GM23338 (cell line): ENCODE results near the gene SBF2. TPM values are rescaled to one million over a fixed set of nuclear protein-coding genes. Genes with fewer than 3 reads are reported as not detected.

Experiments used
- ATAC-seq: fragments of 200-7000 bp; cut with Tn5 transposase; 3 replicates; pipeline ENCODE4 v1.9.1; 2020
- DNase-seq: peaks from one replicate; pipeline ENCODE4 v3.0.0-alpha.2; 2015; ENCODE audit warnings: low spot score
- H2AFZ ChIP-seq: fragments of 200-600 bp; sonication (generic); 2 replicates; pipeline ENCODE4 v1.8.0; 2016; ENCODE audit warnings: antibody characterized with exemption, mild to moderate bottlenecking, moderate library complexity
- H3F3A ChIP-seq: fragments of 200-600 bp; sonication (generic); replicated peaks from 2 replicates; pipeline ENCODE4 v1.8.0; 2017; ENCODE audit warnings: antibody characterized with exemption, mixed run types, low read depth
- H3K27ac ChIP-seq: fragments of 200-600 bp; sonication (generic); 2 replicates; pipeline ENCODE4 v1.6.1; 2016; ENCODE audit warnings: low read depth
- H3K27me3 ChIP-seq: fragments of 200-600 bp; sonication (generic); 2 replicates; pipeline ENCODE4 v1.8.0; 2016; ENCODE audit warnings: mild to moderate bottlenecking, mixed run types, moderate library complexity; ENCODE audit not compliant: insufficient read depth
- H3K36me3 ChIP-seq: fragments of 200-600 bp; sonication (generic); 2 replicates; pipeline ENCODE4 v1.8.0; 2016; ENCODE audit warnings: mild to moderate bottlenecking; ENCODE audit not compliant: insufficient read depth
- H3K4me1 ChIP-seq: fragments of 200-600 bp; sonication (generic); 2 replicates; pipeline ENCODE4 v1.8.0; 2016; ENCODE audit warnings: mild to moderate bottlenecking, moderate library complexity; ENCODE audit not compliant: insufficient read depth
- H3K4me2 ChIP-seq: fragments of 200-600 bp; sonication (generic); 2 replicates; pipeline ENCODE4 v1.7.1; 2017; ENCODE audit warnings: mixed run types
- H3K4me3 ChIP-seq: fragments of 200-600 bp; sonication (generic); 2 replicates; pipeline ENCODE4 v1.6.1; 2016; ENCODE audit warnings: mixed run types
- H3K79me2 ChIP-seq: fragments of 200-600 bp; sonication (generic); replicated peaks from 2 replicates; pipeline ENCODE4 v1.8.0; 2017; ENCODE audit warnings: mild to moderate bottlenecking; ENCODE audit not compliant: insufficient read depth
- H3K9me2 ChIP-seq: fragments of 200-600 bp; sonication (generic); 2 replicates; pipeline ENCODE4 v1.8.0; 2017; ENCODE audit not compliant: insufficient read depth
- H4K20me1 ChIP-seq: fragments of 200-600 bp; sonication (generic); replicated peaks from 2 replicates; pipeline ENCODE4 v1.8.0; 2017; ENCODE audit warnings: mild to moderate bottlenecking; ENCODE audit not compliant: insufficient read depth
- H3K27ac Mint-ChIP-seq: 2 replicates; pipeline ENCODE4 v1.8.0; 2020; ENCODE audit warnings: inconsistent platforms, mild to moderate bottlenecking, moderate library complexity, mixed read lengths
- H3K27me3 Mint-ChIP-seq: 3 replicates; pipeline ENCODE4 v1.8.0; 2022; ENCODE audit warnings: low read depth, mild to moderate bottlenecking, moderate library complexity, mixed read lengths, inconsistent platforms; ENCODE audit not compliant: insufficient read depth, poor library complexity
- H3K36me3 Mint-ChIP-seq: 3 replicates; pipeline ENCODE4 v1.8.0; 2021; ENCODE audit warnings: low read depth, mild to moderate bottlenecking, inconsistent platforms, moderate library complexity, mixed read lengths
- H3K4me1 Mint-ChIP-seq: 3 replicates; pipeline ENCODE4 v1.8.0; 2020; ENCODE audit warnings: mild to moderate bottlenecking, inconsistent platforms, mixed read lengths
- H3K4me3 Mint-ChIP-seq: 3 replicates; pipeline ENCODE4 v1.8.0; 2021; ENCODE audit warnings: moderate library complexity, mild to moderate bottlenecking, inconsistent platforms, mixed read lengths
- H3K9me3 Mint-ChIP-seq: 3 replicates; pipeline ENCODE4 v1.8.0; 2020; ENCODE audit warnings: moderate library complexity, mild to moderate bottlenecking, inconsistent platforms, mixed read lengths
- CREB1 ChIP-seq: fragments of 250-450 bp; sonication (Bioruptor Pico); IDR thresholded peaks from 2 replicates; pipeline ENCODE4 v1.5.0; 2020; ENCODE audit warnings: low read depth, mild to moderate bottlenecking, moderate library complexity
- EZH2 ChIP-seq: fragments of 200-600 bp; sonication (generic); IDR thresholded peaks from one replicate; pipeline ENCODE4 v1.8.0; 2017; ENCODE audit warnings: antibody characterized with exemption, mild to moderate bottlenecking, low read depth; ENCODE audit not compliant: unreplicated experiment
- EZH2phosphoT487 ChIP-seq: fragments of 200-600 bp; sonication (generic); IDR thresholded peaks from one replicate; pipeline ENCODE4 v1.8.1; 2018; ENCODE audit warnings: antibody characterized with exemption; ENCODE audit not compliant: unreplicated experiment
- JUNB ChIP-seq: IDR thresholded peaks from one replicate; pipeline ENCODE4 v1.6.1; 2016; ENCODE audit warnings: antibody characterized with exemption; ENCODE audit not compliant: unreplicated experiment
- NANOG ChIP-seq: IDR thresholded peaks from 2 replicates; pipeline ENCODE4 v1.6.1; 2016; ENCODE audit warnings: antibody characterized with exemption, borderline replicate concordance
- POLR2AphosphoS5 ChIP-seq: IDR thresholded peaks from 2 replicates; pipeline ENCODE4 v1.6.1; 2016; ENCODE audit warnings: antibody characterized with exemption, low read depth
- STAT1 ChIP-seq: IDR thresholded peaks from one replicate; pipeline ENCODE4 v1.6.1; 2016; ENCODE audit warnings: antibody characterized with exemption; ENCODE audit not compliant: unreplicated experiment
- ZNF114 ChIP-seq: fragments of 250-450 bp; sonication (Bioruptor Pico); IDR thresholded peaks from 2 replicates; pipeline ENCODE4 v1.5.0; 2020; ENCODE audit warnings: mild to moderate bottlenecking, moderate library complexity
- ZNF331 ChIP-seq: fragments of 250-450 bp; sonication (Bioruptor Pico); IDR thresholded peaks from 2 replicates; pipeline ENCODE4 v1.5.0; 2020; ENCODE audit warnings: low read depth, mild to moderate bottlenecking, moderate library complexity
- polyA plus RNA-seq: library from polyadenylated mRNA; unstranded; fragments of >200 nt; fragmentation: Nextera tagmentation; extraction: Ambion mirVana; gene quantifications from 2 replicates; pipeline ENCODE4 v1.2.1, GENCODE V29; 2016
- total RNA-seq: library from RNA; depleted of rRNA; stranded (reverse); fragments of >200 nt; shearing (Covaris generic); gene quantifications from 2 replicates; pipeline ENCODE4 v1.2.3, GENCODE V29; 2014
- TF ChIP-seq, protein P1 (sequence below), 2 experiments: fragments of 200-600 bp in 1 of 2; sonication (generic) in 1 of 2; conservative IDR thresholded peaks; 2 replicates each; pipeline versions ENCODE4 v1.5.1 to v1.6.1; 2016 to 2017; ENCODE audit warnings: antibody characterized with exemption in 2 of 2, low read depth in 2 of 2, mild to moderate bottlenecking in 2 of 2, moderate library complexity in 1 of 2
- TF ChIP-seq, protein P2 (sequence below): fragments of 250-450 bp; sonication (Bioruptor Pico); IDR thresholded peaks from 2 replicates; pipeline ENCODE4 v1.5.0; 2020; ENCODE audit warnings: mild to moderate bottlenecking, moderate library complexity
- TF ChIP-seq, protein P3 (sequence below): IDR thresholded peaks from one replicate; pipeline ENCODE4 v1.6.1; 2018; ENCODE audit warnings: antibody characterized with exemption; ENCODE audit not compliant: unreplicated experiment
- TF ChIP-seq, protein P4 (sequence below): IDR thresholded peaks from 2 replicates; pipeline ENCODE4 v1.6.1; 2016; ENCODE audit warnings: antibody characterized with exemption

Gene SBF2
- total and polyA plus RNA-seq, 2 experiments from 2014 or later: 25.6 to 53.5 TPM

DNA sequence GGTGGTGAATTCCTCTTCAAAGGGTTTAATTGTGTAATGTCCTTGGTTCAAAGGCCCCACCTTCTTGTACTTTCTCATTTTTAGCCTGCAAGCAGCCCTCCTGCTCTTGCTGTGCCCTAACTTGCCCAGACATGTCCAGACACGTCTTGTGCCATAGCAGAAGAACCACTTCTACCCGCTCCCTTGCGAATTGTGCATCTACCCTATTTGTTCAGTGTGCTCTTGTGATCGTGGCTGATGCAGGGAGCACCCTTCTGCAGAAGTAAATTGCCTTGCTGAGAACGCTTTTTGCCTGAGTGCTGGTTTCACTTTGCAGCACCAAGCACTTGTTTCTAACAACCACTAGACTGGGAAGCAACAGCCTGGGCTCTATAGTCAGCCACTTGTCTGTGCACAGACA is 249.4 kb downstream of the SBF2 start:
- Histone ChIP-seq H4K20me1 (no peaks in the 10 kb centered on the region), H3K27me3 (no peaks in the 10 kb centered on the region), H3K4me1 (no peaks in the 10 kb centered on the region), H3K27ac (no peak overlapping the region), H3K4me3 (no peak overlapping the region), H3K36me3 (peaks cover 16% of the 10 kb centered on the region; the same call in 1 of the 2 replicates), H3K79me2 (0 out of 2 replicates have a peak, but pooled peaks cover 6% of the 10 kb centered on the region), H3F3A (no peaks in the 10 kb centered on the region), H3K9me2 (no peaks in the 10 kb centered on the region), H3K4me2 (no peak overlapping the region), H2AFZ (no peak overlapping the region)
- no peak for TF ChIP-seq EZH2phosphoT487
- no peak for TF ChIP-seq POLR2AphosphoS5
- no peak for TF ChIP-seq ZNF114 (CRISPR knock-in tag)
- no peak for TF ChIP-seq JUNB
- TF ChIP-seq, protein P1, sequence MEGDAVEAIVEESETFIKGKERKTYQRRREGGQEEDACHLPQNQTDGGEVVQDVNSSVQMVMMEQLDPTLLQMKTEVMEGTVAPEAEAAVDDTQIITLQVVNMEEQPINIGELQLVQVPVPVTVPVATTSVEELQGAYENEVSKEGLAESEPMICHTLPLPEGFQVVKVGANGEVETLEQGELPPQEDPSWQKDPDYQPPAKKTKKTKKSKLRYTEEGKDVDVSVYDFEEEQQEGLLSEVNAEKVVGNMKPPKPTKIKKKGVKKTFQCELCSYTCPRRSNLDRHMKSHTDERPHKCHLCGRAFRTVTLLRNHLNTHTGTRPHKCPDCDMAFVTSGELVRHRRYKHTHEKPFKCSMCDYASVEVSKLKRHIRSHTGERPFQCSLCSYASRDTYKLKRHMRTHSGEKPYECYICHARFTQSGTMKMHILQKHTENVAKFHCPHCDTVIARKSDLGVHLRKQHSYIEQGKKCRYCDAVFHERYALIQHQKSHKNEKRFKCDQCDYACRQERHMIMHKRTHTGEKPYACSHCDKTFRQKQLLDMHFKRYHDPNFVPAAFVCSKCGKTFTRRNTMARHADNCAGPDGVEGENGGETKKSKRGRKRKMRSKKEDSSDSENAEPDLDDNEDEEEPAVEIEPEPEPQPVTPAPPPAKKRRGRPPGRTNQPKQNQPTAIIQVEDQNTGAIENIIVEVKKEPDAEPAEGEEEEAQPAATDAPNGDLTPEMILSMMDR (conservative IDR thresholded peaks at IDR 0.05; ENCODE audit: low read depth in 2 of 2): no peak
- TF ChIP-seq, protein P2, sequence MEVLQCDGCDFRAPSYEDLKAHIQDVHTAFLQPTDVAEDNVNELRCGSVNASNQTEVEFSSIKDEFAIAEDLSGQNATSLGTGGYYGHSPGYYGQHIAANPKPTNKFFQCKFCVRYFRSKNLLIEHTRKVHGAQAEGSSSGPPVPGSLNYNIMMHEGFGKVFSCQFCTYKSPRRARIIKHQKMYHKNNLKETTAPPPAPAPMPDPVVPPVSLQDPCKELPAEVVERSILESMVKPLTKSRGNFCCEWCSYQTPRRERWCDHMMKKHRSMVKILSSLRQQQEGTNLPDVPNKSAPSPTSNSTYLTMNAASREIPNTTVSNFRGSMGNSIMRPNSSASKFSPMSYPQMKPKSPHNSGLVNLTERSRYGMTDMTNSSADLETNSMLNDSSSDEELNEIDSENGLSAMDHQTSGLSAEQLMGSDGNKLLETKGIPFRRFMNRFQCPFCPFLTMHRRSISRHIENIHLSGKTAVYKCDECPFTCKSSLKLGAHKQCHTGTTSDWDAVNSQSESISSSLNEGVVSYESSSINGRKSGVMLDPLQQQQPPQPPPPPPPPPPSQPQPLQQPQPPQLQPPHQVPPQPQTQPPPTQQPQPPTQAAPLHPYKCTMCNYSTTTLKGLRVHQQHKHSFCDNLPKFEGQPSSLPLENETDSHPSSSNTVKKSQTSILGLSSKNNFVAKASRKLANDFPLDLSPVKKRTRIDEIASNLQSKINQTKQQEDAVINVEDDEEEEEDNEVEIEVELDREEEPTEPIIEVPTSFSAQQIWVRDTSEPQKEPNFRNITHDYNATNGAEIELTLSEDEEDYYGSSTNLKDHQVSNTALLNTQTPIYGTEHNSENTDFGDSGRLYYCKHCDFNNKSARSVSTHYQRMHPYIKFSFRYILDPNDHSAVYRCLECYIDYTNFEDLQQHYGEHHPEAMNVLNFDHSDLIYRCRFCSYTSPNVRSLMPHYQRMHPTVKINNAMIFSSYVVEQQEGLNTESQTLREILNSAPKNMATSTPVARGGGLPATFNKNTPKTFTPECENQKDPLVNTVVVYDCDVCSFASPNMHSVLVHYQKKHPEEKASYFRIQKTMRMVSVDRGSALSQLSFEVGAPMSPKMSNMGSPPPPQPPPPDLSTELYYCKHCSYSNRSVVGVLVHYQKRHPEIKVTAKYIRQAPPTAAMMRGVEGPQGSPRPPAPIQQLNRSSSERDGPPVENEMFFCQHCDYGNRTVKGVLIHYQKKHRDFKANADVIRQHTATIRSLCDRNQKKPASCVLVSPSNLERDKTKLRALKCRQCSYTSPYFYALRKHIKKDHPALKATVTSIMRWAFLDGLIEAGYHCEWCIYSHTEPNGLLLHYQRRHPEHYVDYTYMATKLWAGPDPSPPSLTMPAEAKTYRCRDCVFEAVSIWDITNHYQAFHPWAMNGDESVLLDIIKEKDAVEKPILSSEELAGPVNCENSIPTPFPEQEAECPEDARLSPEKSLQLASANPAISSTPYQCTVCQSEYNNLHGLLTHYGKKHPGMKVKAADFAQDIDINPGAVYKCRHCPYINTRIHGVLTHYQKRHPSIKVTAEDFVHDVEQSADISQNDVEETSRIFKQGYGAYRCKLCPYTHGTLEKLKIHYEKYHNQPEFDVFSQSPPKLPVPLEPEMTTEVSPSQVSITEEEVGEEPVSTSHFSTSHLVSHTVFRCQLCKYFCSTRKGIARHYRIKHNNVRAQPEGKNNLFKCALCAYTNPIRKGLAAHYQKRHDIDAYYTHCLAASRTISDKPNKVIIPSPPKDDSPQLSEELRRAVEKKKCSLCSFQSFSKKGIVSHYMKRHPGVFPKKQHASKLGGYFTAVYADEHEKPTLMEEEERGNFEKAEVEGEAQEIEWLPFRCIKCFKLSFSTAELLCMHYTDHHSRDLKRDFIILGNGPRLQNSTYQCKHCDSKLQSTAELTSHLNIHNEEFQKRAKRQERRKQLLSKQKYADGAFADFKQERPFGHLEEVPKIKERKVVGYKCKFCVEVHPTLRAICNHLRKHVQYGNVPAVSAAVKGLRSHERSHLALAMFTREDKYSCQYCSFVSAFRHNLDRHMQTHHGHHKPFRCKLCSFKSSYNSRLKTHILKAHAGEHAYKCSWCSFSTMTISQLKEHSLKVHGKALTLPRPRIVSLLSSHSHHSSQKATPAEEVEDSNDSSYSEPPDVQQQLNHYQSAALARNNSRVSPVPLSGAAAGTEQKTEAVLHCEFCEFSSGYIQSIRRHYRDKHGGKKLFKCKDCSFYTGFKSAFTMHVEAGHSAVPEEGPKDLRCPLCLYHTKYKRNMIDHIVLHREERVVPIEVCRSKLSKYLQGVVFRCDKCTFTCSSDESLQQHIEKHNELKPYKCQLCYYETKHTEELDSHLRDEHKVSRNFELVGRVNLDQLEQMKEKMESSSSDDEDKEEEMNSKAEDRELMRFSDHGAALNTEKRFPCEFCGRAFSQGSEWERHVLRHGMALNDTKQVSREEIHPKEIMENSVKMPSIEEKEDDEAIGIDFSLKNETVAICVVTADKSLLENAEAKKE (CRISPR knock-in tag): no peak
- no peak for TF ChIP-seq NANOG
- TF ChIP-seq EZH2: no peak
- TF ChIP-seq ZNF331 (CRISPR knock-in tag): no peak
- TF ChIP-seq STAT1: no peak
- TF ChIP-seq, protein P3, sequence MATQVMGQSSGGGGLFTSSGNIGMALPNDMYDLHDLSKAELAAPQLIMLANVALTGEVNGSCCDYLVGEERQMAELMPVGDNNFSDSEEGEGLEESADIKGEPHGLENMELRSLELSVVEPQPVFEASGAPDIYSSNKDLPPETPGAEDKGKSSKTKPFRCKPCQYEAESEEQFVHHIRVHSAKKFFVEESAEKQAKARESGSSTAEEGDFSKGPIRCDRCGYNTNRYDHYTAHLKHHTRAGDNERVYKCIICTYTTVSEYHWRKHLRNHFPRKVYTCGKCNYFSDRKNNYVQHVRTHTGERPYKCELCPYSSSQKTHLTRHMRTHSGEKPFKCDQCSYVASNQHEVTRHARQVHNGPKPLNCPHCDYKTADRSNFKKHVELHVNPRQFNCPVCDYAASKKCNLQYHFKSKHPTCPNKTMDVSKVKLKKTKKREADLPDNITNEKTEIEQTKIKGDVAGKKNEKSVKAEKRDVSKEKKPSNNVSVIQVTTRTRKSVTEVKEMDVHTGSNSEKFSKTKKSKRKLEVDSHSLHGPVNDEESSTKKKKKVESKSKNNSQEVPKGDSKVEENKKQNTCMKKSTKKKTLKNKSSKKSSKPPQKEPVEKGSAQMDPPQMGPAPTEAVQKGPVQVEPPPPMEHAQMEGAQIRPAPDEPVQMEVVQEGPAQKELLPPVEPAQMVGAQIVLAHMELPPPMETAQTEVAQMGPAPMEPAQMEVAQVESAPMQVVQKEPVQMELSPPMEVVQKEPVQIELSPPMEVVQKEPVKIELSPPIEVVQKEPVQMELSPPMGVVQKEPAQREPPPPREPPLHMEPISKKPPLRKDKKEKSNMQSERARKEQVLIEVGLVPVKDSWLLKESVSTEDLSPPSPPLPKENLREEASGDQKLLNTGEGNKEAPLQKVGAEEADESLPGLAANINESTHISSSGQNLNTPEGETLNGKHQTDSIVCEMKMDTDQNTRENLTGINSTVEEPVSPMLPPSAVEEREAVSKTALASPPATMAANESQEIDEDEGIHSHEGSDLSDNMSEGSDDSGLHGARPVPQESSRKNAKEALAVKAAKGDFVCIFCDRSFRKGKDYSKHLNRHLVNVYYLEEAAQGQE: no peak
- no peak for TF ChIP-seq CREB1 (CRISPR knock-in tag)
- TF ChIP-seq, protein P4, sequence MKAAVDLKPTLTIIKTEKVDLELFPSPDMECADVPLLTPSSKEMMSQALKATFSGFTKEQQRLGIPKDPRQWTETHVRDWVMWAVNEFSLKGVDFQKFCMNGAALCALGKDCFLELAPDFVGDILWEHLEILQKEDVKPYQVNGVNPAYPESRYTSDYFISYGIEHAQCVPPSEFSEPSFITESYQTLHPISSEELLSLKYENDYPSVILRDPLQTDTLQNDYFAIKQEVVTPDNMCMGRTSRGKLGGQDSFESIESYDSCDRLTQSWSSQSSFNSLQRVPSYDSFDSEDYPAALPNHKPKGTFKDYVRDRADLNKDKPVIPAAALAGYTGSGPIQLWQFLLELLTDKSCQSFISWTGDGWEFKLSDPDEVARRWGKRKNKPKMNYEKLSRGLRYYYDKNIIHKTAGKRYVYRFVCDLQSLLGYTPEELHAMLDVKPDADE: no peak
- H3K27ac Mint-ChIP-seq: peak overlapping the region; percentile 59; the same call in 1 of the 2 replicates
- ATAC-seq: no peak
- peak; percentile 68 for DNase-seq
- H3K36me3 Mint-ChIP-seq: peaks cover 36% of the 10 kb centered on the region
- H3K27me3 Mint-ChIP-seq: no peaks in the 10 kb centered on the region
- no peak overlapping the region for H3K4me3 Mint-ChIP-seq
- H3K4me1 Mint-ChIP-seq: peaks cover 3% of the 10 kb centered on the region; the same call in 1 of the 3 replicates
- H3K9me3 Mint-ChIP-seq: peaks cover 31% of the 10 kb centered on the region
